Left ventricle myocardium inferior (tissue), 1 donor: ENCODE measurements around the gene RFT1. TPM values are rescaled to one million over a fixed set of nuclear protein-coding genes. Genes with fewer than 3 reads are reported as not detected.

ENCODE experiments used
- DNase-seq: peaks from one replicate; pipeline ENCODE4 v3.0.0-alpha.2; 2020
- H3K27ac ChIP-seq: fragments of 200-600 bp; replicated peaks from 2 replicates; pipeline ENCODE4 v1.8.0; 2021
- H3K27me3 ChIP-seq: fragments of 200-600 bp; 2 replicates; pipeline ENCODE4 v1.8.0; 2021; ENCODE audit warnings: low read depth
- H3K36me3 ChIP-seq: fragments of 200-600 bp; 2 replicates; pipeline ENCODE4 v1.8.0; 2021
- H3K4me1 ChIP-seq: fragments of 200-600 bp; 2 replicates; pipeline ENCODE4 v1.8.0; 2021
- H3K4me3 ChIP-seq: fragments of 200-600 bp; 2 replicates; pipeline ENCODE4 v1.8.0; 2021; ENCODE audit warnings: mild to moderate bottlenecking, moderate library complexity
- H3K9me3 ChIP-seq: fragments of 200-600 bp; replicated peaks from 2 replicates; pipeline ENCODE4 v1.8.0; 2021
- intact Hi-C: fragments of 100-400 bp; cut with micrococcal nuclease; formaldehyde crosslinking; loops from one replicate; pipeline ENCODE4 v1.11.0; 2022
- total RNA-seq: library from RNA; stranded (reverse); fragmentation: NEBNext Ultra II Directional; extraction: Animal tissue kit (Norgen Biotek cat#: 25700); gene quantifications from one replicate; pipeline ENCODE4 v1.2.1, GENCODE V29; 2021
- TF ChIP-seq, protein P1 (sequence below): fragments of 200-600 bp; IDR thresholded peaks from 2 replicates; pipeline ENCODE4 v1.8.0; 2021; ENCODE audit warnings: antibody characterized with exemption, mild to moderate bottlenecking, borderline replicate concordance
- donor health status: DM: no; HTN: yes; CAD: no; lungs with severe emphysema.

Gene RFT1
- total RNA-seq, 1 donor from 2014 or later, result 9.4 TPM

DNA sequence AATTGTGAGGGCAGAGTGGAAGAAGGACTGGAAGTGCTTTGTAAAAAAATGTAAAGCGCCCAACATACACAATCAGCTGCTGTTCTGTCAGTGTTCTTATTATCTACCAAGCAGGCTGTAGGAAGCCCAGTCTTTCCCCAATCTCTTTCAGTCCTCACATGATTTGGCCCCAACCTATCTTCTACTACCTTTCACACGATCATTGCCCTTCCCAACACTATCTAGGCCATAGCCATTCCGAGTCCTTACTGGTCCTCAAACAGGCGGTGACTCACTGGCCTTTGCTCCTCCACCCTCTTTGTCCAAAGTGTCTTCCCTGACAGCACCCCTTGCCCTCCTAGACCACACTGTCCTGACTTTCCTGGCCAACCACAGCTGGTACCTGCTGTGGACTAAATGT lies 861 bp upstream of the RFT1 start:
- TF ChIP-seq, protein P1, sequence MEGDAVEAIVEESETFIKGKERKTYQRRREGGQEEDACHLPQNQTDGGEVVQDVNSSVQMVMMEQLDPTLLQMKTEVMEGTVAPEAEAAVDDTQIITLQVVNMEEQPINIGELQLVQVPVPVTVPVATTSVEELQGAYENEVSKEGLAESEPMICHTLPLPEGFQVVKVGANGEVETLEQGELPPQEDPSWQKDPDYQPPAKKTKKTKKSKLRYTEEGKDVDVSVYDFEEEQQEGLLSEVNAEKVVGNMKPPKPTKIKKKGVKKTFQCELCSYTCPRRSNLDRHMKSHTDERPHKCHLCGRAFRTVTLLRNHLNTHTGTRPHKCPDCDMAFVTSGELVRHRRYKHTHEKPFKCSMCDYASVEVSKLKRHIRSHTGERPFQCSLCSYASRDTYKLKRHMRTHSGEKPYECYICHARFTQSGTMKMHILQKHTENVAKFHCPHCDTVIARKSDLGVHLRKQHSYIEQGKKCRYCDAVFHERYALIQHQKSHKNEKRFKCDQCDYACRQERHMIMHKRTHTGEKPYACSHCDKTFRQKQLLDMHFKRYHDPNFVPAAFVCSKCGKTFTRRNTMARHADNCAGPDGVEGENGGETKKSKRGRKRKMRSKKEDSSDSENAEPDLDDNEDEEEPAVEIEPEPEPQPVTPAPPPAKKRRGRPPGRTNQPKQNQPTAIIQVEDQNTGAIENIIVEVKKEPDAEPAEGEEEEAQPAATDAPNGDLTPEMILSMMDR, result no peak
- intact Hi-C loops, result no loop called here

DNA sequence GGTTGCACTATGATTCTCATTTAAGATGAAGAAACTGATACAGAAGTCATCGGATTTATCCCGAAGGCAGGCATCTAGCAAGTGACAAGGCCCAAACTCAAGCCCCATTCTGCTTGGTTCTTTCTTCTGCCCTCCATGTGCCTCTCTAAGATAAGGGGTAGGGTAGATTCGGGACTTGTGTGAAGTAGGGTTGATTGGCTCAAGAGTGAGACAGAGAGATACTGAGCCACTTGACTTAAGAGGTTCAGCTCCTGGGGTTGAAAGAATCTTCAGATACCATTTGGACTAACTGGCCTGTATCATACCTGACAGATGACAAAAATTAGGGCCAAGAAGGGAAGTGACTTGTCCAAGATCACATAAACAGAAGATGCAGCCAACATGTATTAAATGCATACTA lies 891 bp downstream of the RFT1 start:
- Histone ChIP-seq H3K27ac (peak overlapping the region; percentile 91), H3K4me3 (peak overlapping the region; percentile 90), H3K9me3 (no peaks in the 10 kb centered on the region), H3K27me3 (no peaks in the 10 kb centered on the region), H3K4me1 (peaks cover 42% of the 10 kb centered on the region), H3K36me3 (peaks cover 16% of the 10 kb centered on the region)
- intact Hi-C loops, result no loop called here
- DNase-seq, result no peak
- TF ChIP-seq, protein P1, result no peak

More for the DNA sequence above, 861 bp upstream of the RFT1 start:
- Histone ChIP-seq H3K27me3 (no peaks in the 10 kb centered on the region), H3K27ac (peak overlapping the region; percentile 91), H3K4me1 (peaks cover 47% of the 10 kb centered on the region), H3K36me3 (no peaks in the 10 kb centered on the region), H3K9me3 (no peaks in the 10 kb centered on the region), H3K4me3 (peak overlapping the region; percentile 90)
- no peak for DNase-seq

DNA sequence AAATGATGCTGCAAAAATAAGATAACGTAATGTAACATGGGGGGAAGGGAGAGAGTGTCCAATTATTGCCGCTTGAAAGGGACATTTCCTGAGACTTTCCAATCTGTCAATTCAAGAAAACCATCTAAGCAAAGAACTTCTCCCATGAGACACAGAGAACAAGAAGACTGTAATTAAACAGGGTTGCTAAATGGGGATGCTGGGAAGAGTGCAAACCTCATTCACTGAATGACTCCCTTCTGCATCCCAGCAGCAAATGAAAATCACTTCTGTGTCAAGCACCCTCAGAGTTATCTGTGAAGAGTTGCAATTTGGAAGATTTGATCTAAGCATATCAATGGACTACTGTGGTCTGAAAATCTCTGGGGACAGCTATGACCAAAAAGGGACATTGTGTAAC lies 3.6 kb downstream of the RFT1 start:
- Histone ChIP-seq H3K4me3 (no peak overlapping the region), H3K4me1 (peaks cover 48% of the 10 kb centered on the region)
- intact Hi-C loops, result no loop called here

DNA sequence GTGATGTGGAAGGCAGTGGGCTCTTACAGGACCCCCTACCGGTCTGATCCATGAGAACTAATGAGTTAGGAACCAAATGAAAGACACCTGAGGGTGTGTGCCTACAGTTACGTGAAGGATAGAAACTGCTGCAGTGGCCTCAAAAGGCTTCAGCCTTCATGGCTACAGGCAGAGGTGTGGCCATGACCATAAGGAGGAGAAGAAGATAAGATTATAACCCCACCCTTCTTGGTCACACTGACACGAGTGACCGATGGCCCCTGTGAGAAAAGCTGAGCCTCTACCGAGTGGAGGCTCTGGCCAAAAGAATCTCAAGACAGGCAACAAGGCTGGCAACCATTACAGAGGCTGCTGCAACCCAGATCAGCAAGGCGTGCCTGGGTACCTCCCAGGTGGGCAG lies 6.3 kb downstream of the RFT1 start:
- no peak for DNase-seq
- intact Hi-C loops, result no loop called here
- H3K9me3 ChIP-seq, result no peaks in the 10 kb centered on the region
- H3K4me1 ChIP-seq, result peaks cover 49% of the 10 kb centered on the region
- H3K36me3 ChIP-seq, result peaks cover 69% of the 10 kb centered on the region
- no peak overlapping the region for H3K4me3 ChIP-seq
- no peak overlapping the region for H3K27ac ChIP-seq
- H3K27me3 ChIP-seq, result no peaks in the 10 kb centered on the region
- TF ChIP-seq, protein P1, result no peak

More for the DNA sequence above, 3.6 kb downstream of the RFT1 start:
- DNase-seq, result no peak
- H3K9me3 ChIP-seq, result no peaks in the 10 kb centered on the region
- TF ChIP-seq, protein P1, result no peak
- no peaks in the 10 kb centered on the region for H3K27me3 ChIP-seq
- no peak overlapping the region for H3K27ac ChIP-seq
- H3K36me3 ChIP-seq, result peaks cover 43% of the 10 kb centered on the region

DNA sequence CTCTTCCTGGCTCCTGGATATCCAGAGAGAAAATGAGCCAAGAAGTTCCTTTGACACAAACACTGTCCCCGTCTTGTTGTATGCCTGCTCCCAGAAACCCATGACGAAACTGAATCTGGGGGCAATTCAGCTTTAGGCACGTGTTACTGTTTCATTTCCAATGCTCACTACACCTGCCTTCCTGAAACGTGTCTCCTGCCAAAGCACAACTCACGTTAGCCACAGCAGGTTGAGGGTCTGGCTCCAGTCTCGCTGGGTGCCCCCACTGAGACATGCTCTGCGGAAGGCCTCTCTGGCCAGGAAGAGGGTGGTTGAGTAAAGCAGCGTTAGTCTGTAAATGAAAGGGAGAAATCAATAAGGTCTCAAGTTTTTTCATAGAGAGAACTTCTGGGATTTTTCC lies 6.7 kb downstream of the RFT1 start:
- Histone ChIP-seq H3K27me3 (no peaks in the 10 kb centered on the region), H3K4me3 (no peak overlapping the region), H3K4me1 (peaks cover 44% of the 10 kb centered on the region), H3K36me3 (peaks cover 74% of the 10 kb centered on the region), H3K9me3 (no peaks in the 10 kb centered on the region), H3K27ac (peak overlapping the region; percentile 65)
- TF ChIP-seq, protein P1, result no peak
- intact Hi-C loops, result no loop called here
- DNase-seq, result no peak

DNA sequence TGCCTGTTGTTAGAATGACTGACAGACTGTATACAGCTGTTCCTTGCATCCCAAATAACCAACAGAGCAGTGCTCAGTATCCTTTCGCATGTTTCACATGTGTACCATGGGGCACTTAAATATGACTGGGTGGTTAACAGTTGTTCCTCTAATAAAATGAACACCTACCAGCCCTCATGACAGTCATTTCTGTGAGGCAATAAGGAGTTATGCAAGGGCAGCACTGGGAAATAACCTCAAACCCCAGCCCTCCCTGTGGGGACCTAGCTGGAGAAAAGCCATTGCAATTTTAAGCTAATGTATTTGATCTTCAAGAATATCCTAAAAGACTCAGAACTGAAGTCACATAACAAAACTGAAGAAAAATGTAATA lies 7.3 kb downstream of the RFT1 start:
- Histone ChIP-seq H3K27me3 (no peaks in the 10 kb centered on the region), H3K4me3 (no peak overlapping the region), H3K27ac (peak overlapping the region; percentile 65), H3K4me1 (peaks cover 43% of the 10 kb centered on the region), H3K9me3 (no peaks in the 10 kb centered on the region), H3K36me3 (peaks cover 80% of the 10 kb centered on the region)
- no peak for DNase-seq
- TF ChIP-seq, protein P1, result no peak
- intact Hi-C loops, result no loop called here
